OCI-LY1 (cell line): ENCODE measurements around the gene SELPLG.

ENCODE experiments used
- H2AFZ ChIP-seq: fragments of 200-600 bp; sonication (generic), shearing (Covaris generic); 2 replicates; pipeline ENCODE4 v1.6.0; 2014; ENCODE audit warnings: antibody characterized with exemption, mild to moderate bottlenecking, low read length
- H3F3A ChIP-seq: fragments of 200-600 bp; sonication (generic), shearing (Covaris generic); 2 replicates; pipeline ENCODE4 v1.6.0; 2014; ENCODE audit warnings: mild to moderate bottlenecking, antibody characterized with exemption, low read length, moderate library complexity; ENCODE audit not compliant: insufficient read depth
- H3K27ac ChIP-seq: fragments of 200-600 bp; sonication (generic); 2 replicates; pipeline ENCODE4 v1.5.1; 2014; ENCODE audit warnings: low read length, mixed run types, mild to moderate bottlenecking, low read depth; ENCODE audit not compliant: poor library complexity, severe bottlenecking
- H3K27me3 ChIP-seq: fragments of 200-600 bp; sonication (generic); 2 replicates; pipeline ENCODE4 v1.6.0; 2014; ENCODE audit warnings: antibody characterized with exemption, mild to moderate bottlenecking, low read length, moderate library complexity; ENCODE audit not compliant: insufficient read depth
- H3K36me3 ChIP-seq: fragments of 200-600 bp; sonication (generic); 2 replicates; pipeline ENCODE4 v1.6.1; 2014; ENCODE audit warnings: mild to moderate bottlenecking, antibody characterized with exemption, low read length, moderate library complexity, mixed read lengths; ENCODE audit not compliant: insufficient read depth
- H3K4me1 ChIP-seq: fragments of 200-600 bp; sonication (generic); 2 replicates; pipeline ENCODE4 v1.5.1; 2014; ENCODE audit warnings: mild to moderate bottlenecking, low read length, moderate library complexity; ENCODE audit not compliant: insufficient read depth, severe bottlenecking
- H3K4me2 ChIP-seq: fragments of 200-600 bp; sonication (generic), shearing (Covaris generic); 2 replicates; pipeline ENCODE4 v1.6.1; 2014; ENCODE audit warnings: low read length
- H3K4me3 ChIP-seq: fragments of 200-600 bp; sonication (generic); 2 replicates; pipeline ENCODE4 v1.5.1; 2014; ENCODE audit warnings: low read length, low read depth, mild to moderate bottlenecking, mixed read lengths; ENCODE audit not compliant: poor library complexity, severe bottlenecking
- H3K79me2 ChIP-seq: fragments of 200-600 bp; shearing (Covaris generic); 2 replicates; pipeline ENCODE4 v1.6.1; 2016; ENCODE audit warnings: mixed run types, low read length, mixed read lengths; ENCODE audit not compliant: insufficient read depth
- H3K9ac ChIP-seq: fragments of 200-600 bp; sonication (generic), shearing (Covaris generic); 2 replicates; pipeline ENCODE4 v1.6.1; 2014; ENCODE audit warnings: mild to moderate bottlenecking, low read length, mixed read lengths
- H3K9me2 ChIP-seq: fragments of 200-600 bp; sonication (generic), shearing (Covaris generic); 2 replicates; pipeline ENCODE4 v1.6.1; 2014; ENCODE audit warnings: low read depth, mild to moderate bottlenecking, low read length, mixed read lengths
- H3K9me3 ChIP-seq: fragments of 200-600 bp; shearing (Covaris generic); 2 replicates; pipeline ENCODE4 v1.6.1; 2014; ENCODE audit warnings: low read length, mixed read lengths
- H4K20me1 ChIP-seq: fragments of 200-600 bp; sonication (generic), shearing (Covaris generic); 2 replicates; pipeline ENCODE4 v1.6.0; 2016; ENCODE audit warnings: mild to moderate bottlenecking, low read length; ENCODE audit not compliant: insufficient read depth
- EZH2 ChIP-seq: fragments of 200-600 bp; sonication (generic), shearing (Covaris generic); IDR thresholded peaks from 2 replicates; pipeline ENCODE4 v1.8.0; 2017; ENCODE audit warnings: borderline replicate concordance, mixed run types, mild to moderate bottlenecking, antibody characterized with exemption, low read length, moderate library complexity, mixed read lengths
- TF ChIP-seq, protein P1 (sequence below): fragments of 200-600 bp; sonication (generic), shearing (Covaris generic); IDR thresholded peaks from 2 replicates; pipeline ENCODE4 v1.5.1; 2017; ENCODE audit warnings: mild to moderate bottlenecking, antibody characterized with exemption, low read length, moderate library complexity, mixed read lengths

The SELPLG gene

DNA sequence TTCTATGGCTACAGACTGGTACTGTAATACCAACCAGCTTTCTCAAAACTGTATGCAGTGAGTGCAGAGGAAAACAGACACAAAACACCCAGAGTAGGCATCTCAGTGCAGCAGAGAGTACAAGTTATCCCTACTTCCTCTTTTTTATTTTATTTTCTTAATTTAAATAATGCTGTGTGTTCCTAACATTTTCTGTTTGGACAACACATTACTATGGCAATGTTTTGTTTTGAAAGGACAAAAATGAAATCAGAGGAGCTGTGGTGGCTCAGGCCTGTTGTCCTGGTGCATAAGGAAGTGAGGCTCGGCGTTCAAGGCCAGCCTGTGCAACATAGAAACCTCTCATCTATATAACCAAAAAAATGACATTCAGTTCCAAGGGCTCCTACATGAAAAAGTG, 33.7 kb upstream of the SELPLG start:
- H3K4me3 ChIP-seq, result no peak overlapping the region
- no peaks in the 10 kb centered on the region for H3K27me3 ChIP-seq
- H3K79me2 ChIP-seq, result no peaks in the 10 kb centered on the region
- H3K9me2 ChIP-seq, result no peaks in the 10 kb centered on the region
- H3K9ac ChIP-seq, result no peak overlapping the region
- H3K4me1 ChIP-seq, result peaks cover 43% of the 10 kb centered on the region
- no peaks in the 10 kb centered on the region for H3K9me3 ChIP-seq
- H4K20me1 ChIP-seq, result no peaks in the 10 kb centered on the region
- TF ChIP-seq EZH2, result no peak
- TF ChIP-seq, protein P1, sequence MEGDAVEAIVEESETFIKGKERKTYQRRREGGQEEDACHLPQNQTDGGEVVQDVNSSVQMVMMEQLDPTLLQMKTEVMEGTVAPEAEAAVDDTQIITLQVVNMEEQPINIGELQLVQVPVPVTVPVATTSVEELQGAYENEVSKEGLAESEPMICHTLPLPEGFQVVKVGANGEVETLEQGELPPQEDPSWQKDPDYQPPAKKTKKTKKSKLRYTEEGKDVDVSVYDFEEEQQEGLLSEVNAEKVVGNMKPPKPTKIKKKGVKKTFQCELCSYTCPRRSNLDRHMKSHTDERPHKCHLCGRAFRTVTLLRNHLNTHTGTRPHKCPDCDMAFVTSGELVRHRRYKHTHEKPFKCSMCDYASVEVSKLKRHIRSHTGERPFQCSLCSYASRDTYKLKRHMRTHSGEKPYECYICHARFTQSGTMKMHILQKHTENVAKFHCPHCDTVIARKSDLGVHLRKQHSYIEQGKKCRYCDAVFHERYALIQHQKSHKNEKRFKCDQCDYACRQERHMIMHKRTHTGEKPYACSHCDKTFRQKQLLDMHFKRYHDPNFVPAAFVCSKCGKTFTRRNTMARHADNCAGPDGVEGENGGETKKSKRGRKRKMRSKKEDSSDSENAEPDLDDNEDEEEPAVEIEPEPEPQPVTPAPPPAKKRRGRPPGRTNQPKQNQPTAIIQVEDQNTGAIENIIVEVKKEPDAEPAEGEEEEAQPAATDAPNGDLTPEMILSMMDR, result no peak
- H3K36me3 ChIP-seq, result no peaks in the 10 kb centered on the region
- no peak overlapping the region for H3K4me2 ChIP-seq
- peak overlapping the region; percentile 46 for H3K27ac ChIP-seq
- no peaks in the 10 kb centered on the region for H3F3A ChIP-seq
- H2AFZ ChIP-seq, result no peak overlapping the region

DNA sequence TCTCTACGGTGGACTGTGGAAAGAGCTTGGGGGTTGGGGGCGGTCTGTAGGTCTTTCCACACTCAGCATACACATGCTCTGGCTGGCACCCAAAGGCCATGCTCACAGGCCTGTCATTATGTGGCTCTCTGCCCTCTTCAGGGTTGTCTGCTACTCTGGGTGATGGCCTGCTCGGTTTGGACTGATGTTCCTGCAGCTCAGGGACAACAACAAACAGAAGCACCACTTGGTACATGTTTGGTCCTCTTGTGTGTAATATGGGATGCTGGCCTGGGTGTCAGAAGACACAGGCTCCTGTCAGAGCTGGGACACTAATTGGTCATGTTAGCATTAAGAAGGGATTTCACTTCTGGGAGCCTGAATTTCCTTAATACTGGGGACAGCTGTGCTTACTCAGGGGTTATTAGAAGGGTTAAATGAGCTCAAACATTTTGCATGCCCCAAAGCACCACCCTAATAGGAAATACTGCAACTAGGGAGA, 32.7 kb upstream of the SELPLG start:
- H2AFZ ChIP-seq, result no peak overlapping the region
- no peaks in the 10 kb centered on the region for H3F3A ChIP-seq
- no peak overlapping the region for H3K4me2 ChIP-seq
- peaks cover 43% of the 10 kb centered on the region for H3K4me1 ChIP-seq
- no peak overlapping the region for H3K4me3 ChIP-seq
- no peaks in the 10 kb centered on the region for H3K79me2 ChIP-seq
- H3K9me3 ChIP-seq, result no peaks in the 10 kb centered on the region
- no peak overlapping the region for H3K9ac ChIP-seq
- H3K27me3 ChIP-seq, result no peaks in the 10 kb centered on the region
- H3K36me3 ChIP-seq, result no peaks in the 10 kb centered on the region
- H3K27ac ChIP-seq, result peak overlapping the region; percentile 46
- H4K20me1 ChIP-seq, result no peaks in the 10 kb centered on the region
- TF ChIP-seq EZH2, result no peak
- TF ChIP-seq, protein P1, result no peak
- H3K9me2 ChIP-seq, result no peaks in the 10 kb centered on the region

DNA sequence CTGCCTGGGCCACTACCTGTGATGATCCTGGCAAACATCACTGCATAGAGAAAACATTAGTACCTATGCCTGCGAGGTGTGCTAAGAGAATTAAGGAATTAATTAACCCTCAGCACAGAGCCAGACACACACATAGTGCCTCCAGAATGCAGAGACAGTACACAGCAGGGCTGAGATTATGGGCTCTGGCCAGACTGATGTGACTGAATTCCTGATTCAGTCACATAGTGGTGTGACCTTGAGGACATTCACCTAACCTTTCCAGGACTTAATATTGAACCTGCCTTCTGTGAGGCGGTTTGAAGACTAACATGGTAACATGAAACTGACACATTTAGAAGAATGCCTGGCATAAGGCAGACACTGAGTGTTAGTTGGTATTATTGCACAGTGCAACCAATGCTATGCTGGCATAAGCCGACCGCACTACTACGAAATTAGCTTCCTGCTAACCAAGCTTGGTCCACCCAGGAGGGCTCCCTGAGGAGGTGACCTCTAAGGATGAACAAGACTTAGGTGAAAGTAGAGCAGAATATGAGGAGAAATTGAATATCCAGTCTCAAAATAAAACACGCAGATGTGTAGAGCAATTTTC, 32.0 kb upstream of the SELPLG start:
- H3K79me2 ChIP-seq, result no peaks in the 10 kb centered on the region
- peak overlapping the region; percentile 88 for H3K27ac ChIP-seq
- H4K20me1 ChIP-seq, result no peaks in the 10 kb centered on the region
- no peaks in the 10 kb centered on the region for H3K9me2 ChIP-seq
- TF ChIP-seq, protein P1, result no peak
- no peak for TF ChIP-seq EZH2
- H3K4me2 ChIP-seq, result no peak overlapping the region
- no peaks in the 10 kb centered on the region for H3K9me3 ChIP-seq
- H3K27me3 ChIP-seq, result no peaks in the 10 kb centered on the region
- no peaks in the 10 kb centered on the region for H3K36me3 ChIP-seq
- H2AFZ ChIP-seq, result no peak overlapping the region
- no peak overlapping the region for H3K4me3 ChIP-seq
- peak overlapping the region; percentile 42; the same call in 1 of the 2 replicates for H3K9ac ChIP-seq
- no peaks in the 10 kb centered on the region for H3F3A ChIP-seq
- peaks cover 43% of the 10 kb centered on the region for H3K4me1 ChIP-seq
